GM23338 (cell line): ENCODE results near the gene CACNA1G. TPM values are rescaled to one million over a fixed set of nuclear protein-coding genes. Genes with fewer than 3 reads are reported as not detected.

ENCODE experiments used
- ATAC-seq: fragments of 200-7000 bp; cut with Tn5 transposase; 3 replicates; pipeline ENCODE4 v1.9.1; 2020
- DNase-seq: peaks from one replicate; pipeline ENCODE4 v3.0.0-alpha.2; 2015; ENCODE audit warnings: low spot score
- H2AFZ ChIP-seq: fragments of 200-600 bp; sonication (generic); 2 replicates; pipeline ENCODE4 v1.8.0; 2016; ENCODE audit warnings: antibody characterized with exemption, mild to moderate bottlenecking, moderate library complexity
- H3F3A ChIP-seq: fragments of 200-600 bp; sonication (generic); replicated peaks from 2 replicates; pipeline ENCODE4 v1.8.0; 2017; ENCODE audit warnings: antibody characterized with exemption, mixed run types, low read depth
- H3K27ac ChIP-seq: fragments of 200-600 bp; sonication (generic); 2 replicates; pipeline ENCODE4 v1.6.1; 2016; ENCODE audit warnings: low read depth
- H3K27me3 ChIP-seq: fragments of 200-600 bp; sonication (generic); 2 replicates; pipeline ENCODE4 v1.8.0; 2016; ENCODE audit warnings: mild to moderate bottlenecking, mixed run types, moderate library complexity; ENCODE audit not compliant: insufficient read depth
- H3K36me3 ChIP-seq: fragments of 200-600 bp; sonication (generic); 2 replicates; pipeline ENCODE4 v1.8.0; 2016; ENCODE audit warnings: mild to moderate bottlenecking; ENCODE audit not compliant: insufficient read depth
- H3K4me1 ChIP-seq: fragments of 200-600 bp; sonication (generic); 2 replicates; pipeline ENCODE4 v1.8.0; 2016; ENCODE audit warnings: mild to moderate bottlenecking, moderate library complexity; ENCODE audit not compliant: insufficient read depth
- H3K4me2 ChIP-seq: fragments of 200-600 bp; sonication (generic); 2 replicates; pipeline ENCODE4 v1.7.1; 2017; ENCODE audit warnings: mixed run types
- H3K4me3 ChIP-seq: fragments of 200-600 bp; sonication (generic); 2 replicates; pipeline ENCODE4 v1.6.1; 2016; ENCODE audit warnings: mixed run types
- H3K79me2 ChIP-seq: fragments of 200-600 bp; sonication (generic); replicated peaks from 2 replicates; pipeline ENCODE4 v1.8.0; 2017; ENCODE audit warnings: mild to moderate bottlenecking; ENCODE audit not compliant: insufficient read depth
- H3K9me2 ChIP-seq: fragments of 200-600 bp; sonication (generic); 2 replicates; pipeline ENCODE4 v1.8.0; 2017; ENCODE audit not compliant: insufficient read depth
- H4K20me1 ChIP-seq: fragments of 200-600 bp; sonication (generic); replicated peaks from 2 replicates; pipeline ENCODE4 v1.8.0; 2017; ENCODE audit warnings: mild to moderate bottlenecking; ENCODE audit not compliant: insufficient read depth
- H3K27ac Mint-ChIP-seq: 2 replicates; pipeline ENCODE4 v1.8.0; 2020; ENCODE audit warnings: inconsistent platforms, mild to moderate bottlenecking, moderate library complexity, mixed read lengths
- H3K27me3 Mint-ChIP-seq: 3 replicates; pipeline ENCODE4 v1.8.0; 2022; ENCODE audit warnings: low read depth, mild to moderate bottlenecking, moderate library complexity, mixed read lengths, inconsistent platforms; ENCODE audit not compliant: insufficient read depth, poor library complexity
- H3K36me3 Mint-ChIP-seq: 3 replicates; pipeline ENCODE4 v1.8.0; 2021; ENCODE audit warnings: low read depth, mild to moderate bottlenecking, inconsistent platforms, moderate library complexity, mixed read lengths
- H3K4me1 Mint-ChIP-seq: 3 replicates; pipeline ENCODE4 v1.8.0; 2020; ENCODE audit warnings: mild to moderate bottlenecking, inconsistent platforms, mixed read lengths
- H3K4me3 Mint-ChIP-seq: 3 replicates; pipeline ENCODE4 v1.8.0; 2021; ENCODE audit warnings: moderate library complexity, mild to moderate bottlenecking, inconsistent platforms, mixed read lengths
- H3K9me3 Mint-ChIP-seq: 3 replicates; pipeline ENCODE4 v1.8.0; 2020; ENCODE audit warnings: moderate library complexity, mild to moderate bottlenecking, inconsistent platforms, mixed read lengths
- CREB1 ChIP-seq: fragments of 250-450 bp; sonication (Bioruptor Pico); IDR thresholded peaks from 2 replicates; pipeline ENCODE4 v1.5.0; 2020; ENCODE audit warnings: low read depth, mild to moderate bottlenecking, moderate library complexity
- CTCF ChIP-seq, 2 experiments: fragments of 200-600 bp in 1 of 2; sonication (generic) in 1 of 2; conservative IDR thresholded peaks; 2 replicates each; pipeline versions ENCODE4 v1.5.1 to v1.6.1; 2016 to 2017; ENCODE audit warnings: antibody characterized with exemption in 2 of 2, low read depth in 2 of 2, mild to moderate bottlenecking in 2 of 2, moderate library complexity in 1 of 2
- EZH2 ChIP-seq: fragments of 200-600 bp; sonication (generic); IDR thresholded peaks from one replicate; pipeline ENCODE4 v1.8.0; 2017; ENCODE audit warnings: antibody characterized with exemption, mild to moderate bottlenecking, low read depth; ENCODE audit not compliant: unreplicated experiment
- EZH2phosphoT487 ChIP-seq: fragments of 200-600 bp; sonication (generic); IDR thresholded peaks from one replicate; pipeline ENCODE4 v1.8.1; 2018; ENCODE audit warnings: antibody characterized with exemption; ENCODE audit not compliant: unreplicated experiment
- JUNB ChIP-seq: IDR thresholded peaks from one replicate; pipeline ENCODE4 v1.6.1; 2016; ENCODE audit warnings: antibody characterized with exemption; ENCODE audit not compliant: unreplicated experiment
- STAT1 ChIP-seq: IDR thresholded peaks from one replicate; pipeline ENCODE4 v1.6.1; 2016; ENCODE audit warnings: antibody characterized with exemption; ENCODE audit not compliant: unreplicated experiment
- ZNF331 ChIP-seq: fragments of 250-450 bp; sonication (Bioruptor Pico); IDR thresholded peaks from 2 replicates; pipeline ENCODE4 v1.5.0; 2020; ENCODE audit warnings: low read depth, mild to moderate bottlenecking, moderate library complexity
- ZNF462 ChIP-seq: fragments of 250-450 bp; sonication (Bioruptor Pico); IDR thresholded peaks from 2 replicates; pipeline ENCODE4 v1.5.0; 2020; ENCODE audit warnings: mild to moderate bottlenecking, moderate library complexity
- polyA plus RNA-seq: library from polyadenylated mRNA; unstranded; fragments of >200 nt; fragmentation: Nextera tagmentation; extraction: Ambion mirVana; gene quantifications from 2 replicates; pipeline ENCODE4 v1.2.1, GENCODE V29; 2016
- total RNA-seq: library from RNA; depleted of rRNA; stranded (reverse); fragments of >200 nt; shearing (Covaris generic); gene quantifications from 2 replicates; pipeline ENCODE4 v1.2.3, GENCODE V29; 2014

CACNA1G gene
- total and polyA plus RNA-seq, 2 experiments from 2014 or later = 1.4 to 5.1 TPM

GRCh38 chr17:50599606-50600005 lies 39.1 kb downstream of the CACNA1G start (continued):
- TF ChIP-seq ZNF462 (CRISPR knock-in tag) = no peak
- TF ChIP-seq STAT1 = no peak
- TF ChIP-seq CREB1 = no peak
- no peak for TF ChIP-seq JUNB

GRCh38 chr17:50601823-50602375 lies 41.4 kb downstream of the CACNA1G start:
- Mint-ChIP-seq H3K9me3 (no peaks in the 10 kb centered on the region; the same call in 1 of the 3 replicates), H3K27ac (no peak overlapping the region), H3K4me1 (peaks cover 22% of the 10 kb centered on the region), H3K4me3 (no peak overlapping the region), H3K27me3 (peaks cover 16% of the 10 kb centered on the region), H3K36me3 (no peaks in the 10 kb centered on the region)
- Histone ChIP-seq H3K4me1 (no peaks in the 10 kb centered on the region), H3K27ac (no peak overlapping the region), H4K20me1 (no peaks in the 10 kb centered on the region), H3K27me3 (no peaks in the 10 kb centered on the region), H3K4me2 (no peak overlapping the region), H3K36me3 (no peaks in the 10 kb centered on the region), H3K9me2 (no peaks in the 10 kb centered on the region), H3K79me2 (no peaks in the 10 kb centered on the region), H3K4me3 (no peak overlapping the region), H3F3A (no peaks in the 10 kb centered on the region), H2AFZ (no peak overlapping the region)
- ATAC-seq = no peak
- DNase-seq = no peak
- TF ChIP-seq JUNB (no peak), EZH2 (no peak), CTCF (conservative IDR thresholded peaks at IDR 0.05; ENCODE audit: low read depth in 2 of 2) (no peak), ZNF462 (CRISPR knock-in tag) (no peak), EZH2phosphoT487 (no peak), ZNF331 (CRISPR knock-in tag) (no peak)
